Hepatocyte (in vitro differentiated cells): ENCODE measurements around the gene RBFOX2.

Experiments
- EZH2phosphoT487 ChIP-seq: fragments of 200-600 bp; sonication (generic); IDR thresholded peaks from one replicate; pipeline ENCODE4 v1.6.1; 2018; ENCODE audit warnings: antibody characterized with exemption, mild to moderate bottlenecking, low read depth, moderate library complexity; ENCODE audit not compliant: unreplicated experiment, severe bottlenecking
- TF ChIP-seq, protein P1 (sequence below): fragments of 200-600 bp; sonication (generic); IDR thresholded peaks from 2 replicates; pipeline ENCODE4 v1.5.1; 2016; ENCODE audit warnings: antibody characterized with exemption, mild to moderate bottlenecking; ENCODE audit not compliant: poor library complexity

- TF ChIP-seq, protein P1, sequence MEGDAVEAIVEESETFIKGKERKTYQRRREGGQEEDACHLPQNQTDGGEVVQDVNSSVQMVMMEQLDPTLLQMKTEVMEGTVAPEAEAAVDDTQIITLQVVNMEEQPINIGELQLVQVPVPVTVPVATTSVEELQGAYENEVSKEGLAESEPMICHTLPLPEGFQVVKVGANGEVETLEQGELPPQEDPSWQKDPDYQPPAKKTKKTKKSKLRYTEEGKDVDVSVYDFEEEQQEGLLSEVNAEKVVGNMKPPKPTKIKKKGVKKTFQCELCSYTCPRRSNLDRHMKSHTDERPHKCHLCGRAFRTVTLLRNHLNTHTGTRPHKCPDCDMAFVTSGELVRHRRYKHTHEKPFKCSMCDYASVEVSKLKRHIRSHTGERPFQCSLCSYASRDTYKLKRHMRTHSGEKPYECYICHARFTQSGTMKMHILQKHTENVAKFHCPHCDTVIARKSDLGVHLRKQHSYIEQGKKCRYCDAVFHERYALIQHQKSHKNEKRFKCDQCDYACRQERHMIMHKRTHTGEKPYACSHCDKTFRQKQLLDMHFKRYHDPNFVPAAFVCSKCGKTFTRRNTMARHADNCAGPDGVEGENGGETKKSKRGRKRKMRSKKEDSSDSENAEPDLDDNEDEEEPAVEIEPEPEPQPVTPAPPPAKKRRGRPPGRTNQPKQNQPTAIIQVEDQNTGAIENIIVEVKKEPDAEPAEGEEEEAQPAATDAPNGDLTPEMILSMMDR = no peak
- no peak for TF ChIP-seq EZH2phosphoT487
Observed at GRCh38 chr22:35879351-35879750, 149.3 kb downstream of the RBFOX2 start.
